OCI-LY1 (cell line): ENCODE data around the gene CNEP1R1.

Source experiments
- H2AFZ ChIP-seq: fragments of 200-600 bp; sonication (generic), shearing (Covaris generic); 2 replicates; pipeline ENCODE4 v1.6.0; 2014; ENCODE audit warnings: antibody characterized with exemption, mild to moderate bottlenecking, low read length
- H3F3A ChIP-seq: fragments of 200-600 bp; sonication (generic), shearing (Covaris generic); 2 replicates; pipeline ENCODE4 v1.6.0; 2014; ENCODE audit warnings: mild to moderate bottlenecking, antibody characterized with exemption, low read length, moderate library complexity; ENCODE audit not compliant: insufficient read depth
- H3K27ac ChIP-seq: fragments of 200-600 bp; sonication (generic); 2 replicates; pipeline ENCODE4 v1.5.1; 2014; ENCODE audit warnings: low read length, mixed run types, mild to moderate bottlenecking, low read depth; ENCODE audit not compliant: poor library complexity, severe bottlenecking
- H3K27me3 ChIP-seq: fragments of 200-600 bp; sonication (generic); 2 replicates; pipeline ENCODE4 v1.6.0; 2014; ENCODE audit warnings: antibody characterized with exemption, mild to moderate bottlenecking, low read length, moderate library complexity; ENCODE audit not compliant: insufficient read depth
- H3K36me3 ChIP-seq: fragments of 200-600 bp; sonication (generic); 2 replicates; pipeline ENCODE4 v1.6.1; 2014; ENCODE audit warnings: mild to moderate bottlenecking, antibody characterized with exemption, low read length, moderate library complexity, mixed read lengths; ENCODE audit not compliant: insufficient read depth
- H3K4me1 ChIP-seq: fragments of 200-600 bp; sonication (generic); 2 replicates; pipeline ENCODE4 v1.5.1; 2014; ENCODE audit warnings: mild to moderate bottlenecking, low read length, moderate library complexity; ENCODE audit not compliant: insufficient read depth, severe bottlenecking
- H3K4me2 ChIP-seq: fragments of 200-600 bp; sonication (generic), shearing (Covaris generic); 2 replicates; pipeline ENCODE4 v1.6.1; 2014; ENCODE audit warnings: low read length
- H3K4me3 ChIP-seq: fragments of 200-600 bp; sonication (generic); 2 replicates; pipeline ENCODE4 v1.5.1; 2014; ENCODE audit warnings: low read length, low read depth, mild to moderate bottlenecking, mixed read lengths; ENCODE audit not compliant: poor library complexity, severe bottlenecking
- H3K79me2 ChIP-seq: fragments of 200-600 bp; shearing (Covaris generic); 2 replicates; pipeline ENCODE4 v1.6.1; 2016; ENCODE audit warnings: mixed run types, low read length, mixed read lengths; ENCODE audit not compliant: insufficient read depth
- H3K9ac ChIP-seq: fragments of 200-600 bp; sonication (generic), shearing (Covaris generic); 2 replicates; pipeline ENCODE4 v1.6.1; 2014; ENCODE audit warnings: mild to moderate bottlenecking, low read length, mixed read lengths
- H3K9me2 ChIP-seq: fragments of 200-600 bp; sonication (generic), shearing (Covaris generic); 2 replicates; pipeline ENCODE4 v1.6.1; 2014; ENCODE audit warnings: low read depth, mild to moderate bottlenecking, low read length, mixed read lengths
- H3K9me3 ChIP-seq: fragments of 200-600 bp; shearing (Covaris generic); 2 replicates; pipeline ENCODE4 v1.6.1; 2014; ENCODE audit warnings: low read length, mixed read lengths
- H4K20me1 ChIP-seq: fragments of 200-600 bp; sonication (generic), shearing (Covaris generic); 2 replicates; pipeline ENCODE4 v1.6.0; 2016; ENCODE audit warnings: mild to moderate bottlenecking, low read length; ENCODE audit not compliant: insufficient read depth
- CTCF ChIP-seq: fragments of 200-600 bp; sonication (generic), shearing (Covaris generic); IDR thresholded peaks from 2 replicates; pipeline ENCODE4 v1.5.1; 2017; ENCODE audit warnings: mild to moderate bottlenecking, antibody characterized with exemption, low read length, moderate library complexity, mixed read lengths
- EZH2 ChIP-seq: fragments of 200-600 bp; sonication (generic), shearing (Covaris generic); IDR thresholded peaks from 2 replicates; pipeline ENCODE4 v1.8.0; 2017; ENCODE audit warnings: borderline replicate concordance, mixed run types, mild to moderate bottlenecking, antibody characterized with exemption, low read length, moderate library complexity, mixed read lengths

Gene CNEP1R1

GRCh38 chr16:50006964-50007363, 18.1 kb upstream of the CNEP1R1 start:
- Histone ChIP-seq H3K36me3 (no peaks in the 10 kb centered on the region; the same call in 1 of the 2 replicates), H3K4me1 (no peaks in the 10 kb centered on the region), H3K9me2 (no peaks in the 10 kb centered on the region), H3K4me3 (no peak overlapping the region), H3K9ac (no peak overlapping the region), H3F3A (no peaks in the 10 kb centered on the region), H3K27ac (no peak overlapping the region), H3K27me3 (no peaks in the 10 kb centered on the region; the same call in 1 of the 2 replicates), H2AFZ (no peak overlapping the region), H3K79me2 (no peaks in the 10 kb centered on the region), H4K20me1 (no peaks in the 10 kb centered on the region), H3K4me2 (no peak overlapping the region), H3K9me3 (no peaks in the 10 kb centered on the region; the same call in 1 of the 2 replicates)
- TF ChIP-seq CTCF (no peak), EZH2 (no peak)

GRCh38 chr16:50007744-50008143, 17.3 kb upstream of the CNEP1R1 start:
- Histone ChIP-seq H3K79me2 (no peaks in the 10 kb centered on the region), H3K27me3 (no peaks in the 10 kb centered on the region; the same call in 1 of the 2 replicates), H3K27ac (no peak overlapping the region), H3K9me3 (no peaks in the 10 kb centered on the region; the same call in 1 of the 2 replicates), H3K4me2 (no peak overlapping the region), H3K4me1 (no peaks in the 10 kb centered on the region), H2AFZ (no peak overlapping the region), H3K9me2 (no peaks in the 10 kb centered on the region), H4K20me1 (no peaks in the 10 kb centered on the region), H3K36me3 (no peaks in the 10 kb centered on the region; the same call in 1 of the 2 replicates), H3K4me3 (no peak overlapping the region), H3K9ac (no peak overlapping the region), H3F3A (no peaks in the 10 kb centered on the region)
- no peak for TF ChIP-seq CTCF
- no peak for TF ChIP-seq EZH2

GRCh38 chr16:50010212-50010611, 14.8 kb upstream of the CNEP1R1 start:
- Histone ChIP-seq H3K27me3 (no peaks in the 10 kb centered on the region; the same call in 1 of the 2 replicates), H3K4me3 (no peak overlapping the region), H4K20me1 (no peaks in the 10 kb centered on the region), H3K9me2 (no peaks in the 10 kb centered on the region), H3K36me3 (no peaks in the 10 kb centered on the region; the same call in 1 of the 2 replicates), H3K4me2 (no peak overlapping the region), H2AFZ (no peak overlapping the region), H3K79me2 (no peaks in the 10 kb centered on the region), H3K27ac (no peak overlapping the region), H3F3A (no peaks in the 10 kb centered on the region), H3K4me1 (no peaks in the 10 kb centered on the region), H3K9me3 (no peaks in the 10 kb centered on the region; the same call in 1 of the 2 replicates), H3K9ac (no peak overlapping the region)
- no peak for TF ChIP-seq CTCF
- no peak for TF ChIP-seq EZH2
